ENCODE results near the gene PUM2. TPM values are rescaled to one million over a fixed set of nuclear protein-coding genes. Genes with fewer than 3 reads are reported as not detected.
A peak's percentile ranks its signal among the peaks of the same experiment; 100 is the strongest.

The PUM2 gene
- total and polyA plus RNA-seq, 2 of the 13 experiments (the other 11 are each of a cell fraction or from before 2014, with no cell fraction given) = 69.6 to 69.8 TPM

DNA sequence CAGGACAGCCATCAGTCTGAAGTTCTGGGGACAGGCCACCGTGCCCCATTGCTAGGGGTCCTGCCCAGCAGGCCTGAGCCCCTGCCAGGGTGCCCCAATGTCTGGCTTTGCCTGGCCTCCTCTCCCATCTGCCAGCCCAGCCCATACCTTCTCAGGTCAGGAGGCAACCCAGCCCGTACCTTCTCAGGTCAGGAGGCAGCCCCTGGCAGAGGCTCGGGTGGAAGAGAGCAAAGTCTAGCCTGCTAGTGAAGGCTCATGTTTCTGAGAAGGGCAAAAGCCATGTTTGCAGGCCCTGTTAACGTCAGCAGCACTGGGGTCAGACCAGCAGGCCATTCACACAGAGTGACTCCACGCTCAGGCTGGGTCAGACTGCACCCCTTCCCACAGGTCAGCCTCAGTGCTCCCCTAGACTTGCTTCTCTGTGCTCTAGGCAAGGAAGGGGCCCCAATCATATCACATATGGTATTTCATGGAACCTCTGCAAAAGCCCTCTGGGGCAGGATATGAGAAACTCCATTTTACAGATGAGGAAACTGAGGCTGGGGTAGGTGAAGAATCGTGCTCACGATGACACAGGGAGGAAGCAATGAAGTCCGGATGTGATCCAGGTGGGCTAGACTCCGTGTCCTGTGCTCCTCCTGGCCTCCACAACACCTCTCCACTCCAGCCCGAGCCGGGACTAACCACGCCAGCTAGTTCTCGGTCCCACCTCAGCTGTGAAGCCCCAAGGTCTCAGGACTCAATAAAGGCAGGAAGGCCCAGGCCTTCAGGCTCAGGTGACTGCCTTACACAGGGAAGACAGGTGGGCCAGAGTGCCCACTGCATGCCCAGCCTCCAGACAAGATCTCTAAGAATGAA, 135.2 kb downstream of the PUM2 start (continued):
- TF ChIP-seq HINFP (CRISPR knock-in tag; IDR thresholded peaks at IDR 0.05; ENCODE audit: low read depth) (peak; percentile 86; the same call in 1 of the 2 replicates), PLRG1 (conservative IDR thresholded peaks at IDR 0.05) (no peak), ZNF629 (CRISPR knock-in tag; conservative IDR thresholded peaks at IDR 0.05) (peak; percentile 98), KDM6A (CRISPR knock-in tag; IDR thresholded peaks at IDR 0.05; ENCODE audit: low read depth) (peak; percentile 98), ZNF678 (CRISPR knock-in tag; IDR thresholded peaks at IDR 0.05) (0 out of 2 replicates have a peak, but pooled peaks have one; percentile 3), MEIS2 (CRISPR knock-in tag; IDR thresholded peaks at IDR 0.05) (0 out of 2 replicates have a peak, but pooled peaks have one; percentile 77), ZNF784 (CRISPR knock-in tag; IDR thresholded peaks at IDR 0.05; ENCODE audit: borderline replicate concordance) (peak; percentile 21; the same call in 1 of the 2 replicates), MTERF4 (CRISPR knock-in tag; IDR thresholded peaks at IDR 0.05) (0 out of 2 replicates have a peak, but pooled peaks have one; percentile 38), ZNF383 (CRISPR knock-in tag; IDR thresholded peaks at IDR 0.05; ENCODE audit: borderline replicate concordance) (no peak), GMEB1 (CRISPR knock-in tag; IDR thresholded peaks at IDR 0.05; ENCODE audit: borderline replicate concordance) (peak; percentile 55; the same call in 1 of the 2 replicates), ZNF703 (CRISPR knock-in tag; IDR thresholded peaks at IDR 0.05; ENCODE audit: borderline replicate concordance) (no peak), SIN3A (IDR thresholded peaks at IDR 0.05; ENCODE audit: borderline replicate concordance, low read depth, low read length) (no peak), GABPB1 (CRISPR knock-in tag; IDR thresholded peaks at IDR 0.05) (peak; percentile 57), ZNF652 (CRISPR knock-in tag; IDR thresholded peaks at IDR 0.05; ENCODE audit: borderline replicate concordance, low read depth) (peak; percentile 69; the same call in 1 of the 2 replicates), ZNF260 (CRISPR knock-in tag; IDR thresholded peaks at IDR 0.05; ENCODE audit: borderline replicate concordance, low read depth) (no peak), ZNF468 (CRISPR knock-in tag; IDR thresholded peaks at IDR 0.05) (no peak; the same call in 1 of the 2 replicates), SCMH1 (CRISPR knock-in tag; IDR thresholded peaks at IDR 0.05; ENCODE audit: borderline replicate concordance) (no peak)
- TF ChIP-seq, protein P1, sequence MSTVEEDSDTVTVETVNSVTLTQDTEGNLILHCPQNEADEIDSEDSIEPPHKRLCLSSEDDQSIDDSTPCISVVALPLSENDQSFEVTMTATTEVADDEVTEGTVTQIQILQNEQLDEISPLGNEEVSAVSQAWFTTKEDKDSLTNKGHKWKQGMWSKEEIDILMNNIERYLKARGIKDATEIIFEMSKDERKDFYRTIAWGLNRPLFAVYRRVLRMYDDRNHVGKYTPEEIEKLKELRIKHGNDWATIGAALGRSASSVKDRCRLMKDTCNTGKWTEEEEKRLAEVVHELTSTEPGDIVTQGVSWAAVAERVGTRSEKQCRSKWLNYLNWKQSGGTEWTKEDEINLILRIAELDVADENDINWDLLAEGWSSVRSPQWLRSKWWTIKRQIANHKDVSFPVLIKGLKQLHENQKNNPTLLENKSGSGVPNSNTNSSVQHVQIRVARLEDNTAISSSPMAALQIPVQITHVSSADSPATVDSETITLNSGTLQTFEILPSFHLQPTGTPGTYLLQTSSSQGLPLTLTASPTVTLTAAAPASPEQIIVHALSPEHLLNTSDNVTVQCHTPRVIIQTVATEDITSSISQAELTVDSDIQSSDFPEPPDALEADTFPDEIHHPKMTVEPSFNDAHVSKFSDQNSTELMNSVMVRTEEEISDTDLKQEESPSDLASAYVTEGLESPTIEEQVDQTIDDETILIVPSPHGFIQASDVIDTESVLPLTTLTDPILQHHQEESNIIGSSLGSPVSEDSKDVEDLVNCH (CRISPR knock-in tag; IDR thresholded peaks at IDR 0.05) = no peak
- TF ChIP-seq, protein P2, sequence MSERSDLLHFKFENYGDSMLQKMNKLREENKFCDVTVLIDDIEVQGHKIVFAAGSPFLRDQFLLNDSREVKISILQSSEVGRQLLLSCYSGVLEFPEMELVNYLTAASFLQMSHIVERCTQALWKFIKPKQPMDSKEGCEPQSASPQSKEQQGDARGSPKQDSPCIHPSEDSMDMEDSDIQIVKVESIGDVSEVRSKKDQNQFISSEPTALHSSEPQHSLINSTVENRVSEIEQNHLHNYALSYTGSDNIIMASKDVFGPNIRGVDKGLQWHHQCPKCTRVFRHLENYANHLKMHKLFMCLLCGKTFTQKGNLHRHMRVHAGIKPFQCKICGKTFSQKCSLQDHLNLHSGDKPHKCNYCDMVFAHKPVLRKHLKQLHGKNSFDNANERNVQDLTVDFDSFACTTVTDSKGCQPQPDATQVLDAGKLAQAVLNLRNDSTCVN (CRISPR knock-in tag; IDR thresholded peaks at IDR 0.05; ENCODE audit: borderline replicate concordance) = peak; percentile 67; the same call in 1 of the 2 replicates
